OCI-LY7 (cell line): ENCODE measurements around the gene CCDC102B. TPM values are rescaled to one million over a fixed set of nuclear protein-coding genes. Genes with fewer than 3 reads are reported as not detected.

Experiments
- BruUV-seq: library from RNA; stranded (reverse); fragments of 400-500 nt; replicated peaks from 2 replicates; lab custom pipeline; 2021; lab: Mats Ljungman, UMichigan
- CTCF ChIA-PET: fragments of 300-600 bp; sonication (Branson Sonifier 250); formaldehyde crosslinking; loops from one replicate; lab custom pipeline; 2022; ENCODE audit warnings: antibody characterized with exemption; ENCODE audit not compliant: unreplicated experiment; lab: Charles Lee
- POLR2A ChIA-PET: fragments of 300-600 bp; sonication (Branson Sonifier 250); formaldehyde crosslinking; loops from one replicate; lab custom pipeline; 2022; ENCODE audit warnings: antibody characterized with exemption; lab: Charles Lee
- DNase-seq: peaks from one replicate; pipeline ENCODE4 v3.0.0-alpha.2; 2015; ENCODE audit warnings: low spot score
- H2AFZ ChIP-seq: fragments of 200-600 bp; sonication (generic), shearing (Covaris generic); 2 replicates; pipeline ENCODE4 v1.6.1; 2014; ENCODE audit warnings: mild to moderate bottlenecking, antibody characterized with exemption, low read length, moderate library complexity
- H3K27ac ChIP-seq: fragments of 200-600 bp; sonication (generic); 2 replicates; pipeline ENCODE4 v1.5.1; 2014; ENCODE audit warnings: mixed run types, low read depth, mild to moderate bottlenecking, moderate library complexity, low read length, inconsistent platforms; ENCODE audit not compliant: poor library complexity, severe bottlenecking
- H3K36me3 ChIP-seq: fragments of 200-600 bp; sonication (generic); 2 replicates; pipeline ENCODE4 v1.6.1; 2014; ENCODE audit warnings: mild to moderate bottlenecking, antibody characterized with exemption, low read length, moderate library complexity, mixed read lengths; ENCODE audit not compliant: insufficient read depth
- H3K4me1 ChIP-seq: fragments of 200-600 bp; sonication (generic); 2 replicates; pipeline ENCODE4 v1.5.1; 2014; ENCODE audit warnings: mild to moderate bottlenecking, low read length; ENCODE audit not compliant: insufficient read depth, poor library complexity, severe bottlenecking
- H3K4me2 ChIP-seq: fragments of 200-600 bp; sonication (generic); 2 replicates; pipeline ENCODE4 v1.6.1; 2014; ENCODE audit warnings: mild to moderate bottlenecking, low read length
- H3K4me3 ChIP-seq: fragments of 200-600 bp; sonication (generic); 2 replicates; pipeline ENCODE4 v1.5.1; 2014; ENCODE audit warnings: mild to moderate bottlenecking, low read depth, low read length; ENCODE audit not compliant: poor library complexity, severe bottlenecking
- H3K79me2 ChIP-seq: fragments of 200-600 bp; sonication (generic); 2 replicates; pipeline ENCODE4 v1.6.1; 2016; ENCODE audit warnings: low read depth, mild to moderate bottlenecking, low read length, moderate library complexity, mixed read lengths; ENCODE audit not compliant: insufficient read depth
- H3K9me2 ChIP-seq: fragments of 200-600 bp; sonication (generic); 2 replicates; pipeline ENCODE4 v1.6.1; 2016; ENCODE audit warnings: mild to moderate bottlenecking, low read length, mixed read lengths; ENCODE audit not compliant: insufficient read depth
- H3K9me3 ChIP-seq: fragments of 200-600 bp; sonication (generic); 2 replicates; pipeline ENCODE4 v1.6.1; 2014; ENCODE audit warnings: mild to moderate bottlenecking, mixed run types, low read length, mixed read lengths
- H4K20me1 ChIP-seq: fragments of 200-600 bp; sonication (generic); 2 replicates; pipeline ENCODE4 v1.6.1; 2014; ENCODE audit warnings: mild to moderate bottlenecking, antibody characterized with exemption, low read length, moderate library complexity, mixed read lengths; ENCODE audit not compliant: insufficient read depth
- EZH2phosphoT487 ChIP-seq: fragments of 200-600 bp; sonication (generic); IDR thresholded peaks from 2 replicates; pipeline ENCODE4 v1.6.1; 2018; ENCODE audit warnings: low read depth, borderline replicate concordance, mild to moderate bottlenecking, mixed run types, antibody characterized with exemption, low read length, moderate library complexity, mixed read lengths
- intact Hi-C: fragments of 100-400 bp; cut with micrococcal nuclease; formaldehyde crosslinking; loops from one replicate; pipeline ENCODE4 v1.10.0; 2022; ENCODE audit not compliant: unreplicated experiment
- total RNA-seq, 2 experiments: library from RNA; depleted of rRNA in 1 of 2; stranded (reverse); fragments of >200 nt in 1 of 2; shearing (Covaris generic) in 1 of 2; gene quantifications; 2 replicates each; pipeline ENCODE4 v1.2.3, GENCODE V29; 2014 to 2022
- TF ChIP-seq, protein P1 (sequence below): fragments of 200-600 bp; sonication (generic); conservative IDR thresholded peaks from 2 replicates; pipeline ENCODE4 v1.5.1; 2014; ENCODE audit warnings: mild to moderate bottlenecking, antibody characterized with exemption, low read length, moderate library complexity, mixed read lengths

The CCDC102B gene
- total RNA-seq, 2 experiments from 2014 or later = 0.46 to 0.54 TPM

- POLR2A ChIA-PET = no interaction called here
- Histone ChIP-seq H3K4me3 (no peak overlapping the region), H4K20me1 (no peaks in the 10 kb centered on the region), H3K4me1 (no peaks in the 10 kb centered on the region), H3K4me2 (no peak overlapping the region), H3K27ac (no peak overlapping the region), H3K9me2 (no peaks in the 10 kb centered on the region), H3K36me3 (no peaks in the 10 kb centered on the region), H2AFZ (no peak overlapping the region), H3K9me3 (no peaks in the 10 kb centered on the region), H3K79me2 (no peaks in the 10 kb centered on the region)
- intact Hi-C loops = no loop called here
- TF ChIP-seq, protein P1, sequence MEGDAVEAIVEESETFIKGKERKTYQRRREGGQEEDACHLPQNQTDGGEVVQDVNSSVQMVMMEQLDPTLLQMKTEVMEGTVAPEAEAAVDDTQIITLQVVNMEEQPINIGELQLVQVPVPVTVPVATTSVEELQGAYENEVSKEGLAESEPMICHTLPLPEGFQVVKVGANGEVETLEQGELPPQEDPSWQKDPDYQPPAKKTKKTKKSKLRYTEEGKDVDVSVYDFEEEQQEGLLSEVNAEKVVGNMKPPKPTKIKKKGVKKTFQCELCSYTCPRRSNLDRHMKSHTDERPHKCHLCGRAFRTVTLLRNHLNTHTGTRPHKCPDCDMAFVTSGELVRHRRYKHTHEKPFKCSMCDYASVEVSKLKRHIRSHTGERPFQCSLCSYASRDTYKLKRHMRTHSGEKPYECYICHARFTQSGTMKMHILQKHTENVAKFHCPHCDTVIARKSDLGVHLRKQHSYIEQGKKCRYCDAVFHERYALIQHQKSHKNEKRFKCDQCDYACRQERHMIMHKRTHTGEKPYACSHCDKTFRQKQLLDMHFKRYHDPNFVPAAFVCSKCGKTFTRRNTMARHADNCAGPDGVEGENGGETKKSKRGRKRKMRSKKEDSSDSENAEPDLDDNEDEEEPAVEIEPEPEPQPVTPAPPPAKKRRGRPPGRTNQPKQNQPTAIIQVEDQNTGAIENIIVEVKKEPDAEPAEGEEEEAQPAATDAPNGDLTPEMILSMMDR = no peak
- no peak for TF ChIP-seq EZH2phosphoT487
- no peak for DNase-seq
- CTCF ChIA-PET = no interaction called here
- no TSS peak for BruUV-seq
These were observed 57.6 kb downstream of the CCDC102B start for GRCh38 chr18:68855491-68855890.

DNA sequence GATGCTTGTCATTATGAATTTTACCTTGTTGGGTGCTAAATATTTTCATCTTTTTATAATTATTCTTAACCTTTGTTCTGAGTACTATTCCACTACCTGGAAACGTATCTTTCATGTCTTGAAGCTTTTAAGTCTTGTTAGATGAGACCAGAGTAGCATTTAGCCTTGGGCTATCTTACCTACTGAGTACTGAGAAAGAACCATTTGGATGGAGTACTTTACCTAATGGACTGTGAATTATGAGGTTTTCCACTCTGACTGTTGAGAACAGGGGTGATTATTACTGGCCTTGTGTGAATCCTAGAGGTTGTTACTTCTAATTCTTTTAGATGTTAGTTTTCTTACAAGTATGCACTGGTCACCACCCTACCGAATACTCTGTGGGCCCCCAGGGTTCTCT, 63.5 kb downstream of the CCDC102B start:
- Histone ChIP-seq H3K27ac (no peak overlapping the region), H3K36me3 (no peaks in the 10 kb centered on the region), H3K9me3 (no peaks in the 10 kb centered on the region), H3K79me2 (no peaks in the 10 kb centered on the region), H3K4me2 (no peak overlapping the region), H2AFZ (no peak overlapping the region), H4K20me1 (no peaks in the 10 kb centered on the region), H3K4me3 (no peak overlapping the region), H3K9me2 (no peaks in the 10 kb centered on the region), H3K4me1 (no peaks in the 10 kb centered on the region)
- BruUV-seq = no TSS peak
- no peak for DNase-seq
- POLR2A ChIA-PET = no interaction called here
- intact Hi-C loops = no loop called here
- no peak for TF ChIP-seq EZH2phosphoT487
- TF ChIP-seq, protein P1 = no peak
- CTCF ChIA-PET = no interaction called here

- TF ChIP-seq EZH2phosphoT487 = no peak
- TF ChIP-seq, protein P1 = no peak
- H3K27ac ChIP-seq = no peak overlapping the region
- H2AFZ ChIP-seq = no peak overlapping the region
- DNase-seq = no peak
- no peaks in the 10 kb centered on the region for H4K20me1 ChIP-seq
- H3K79me2 ChIP-seq = no peaks in the 10 kb centered on the region
- no peak overlapping the region for H3K4me3 ChIP-seq
- POLR2A ChIA-PET = interaction anchor here (0.5 kb wide), 1 partner anchor 1562 kb away, joined by 3 read pairs; no protein-coding TSS in a partner anchor
- intact Hi-C loops = no loop called here
- H3K4me2 ChIP-seq = no peak overlapping the region
- H3K4me1 ChIP-seq = no peaks in the 10 kb centered on the region
- BruUV-seq = no TSS peak
- no peaks in the 10 kb centered on the region for H3K36me3 ChIP-seq
- CTCF ChIA-PET = no interaction called here
- no peaks in the 10 kb centered on the region for H3K9me3 ChIP-seq
- H3K9me2 ChIP-seq = no peaks in the 10 kb centered on the region
These were observed 67.1 kb downstream of the CCDC102B start for GRCh38 chr18:68865021-68865420.
